MCF 10A (cell line): Measurements from ENCODE around the gene FSD1. TPM values are rescaled to one million over a fixed set of nuclear protein-coding genes. Genes with fewer than 3 reads are reported as not detected.

Experiments
- BruUV-seq: library from RNA; stranded (reverse); fragments of 400-500 nt; replicated peaks from 2 replicates; lab custom pipeline; 2021; lab: Mats Ljungman, UMichigan
- CTCF ChIA-PET: fragments of 300-600 bp; sonication (Branson Sonifier 250); formaldehyde crosslinking; extraction: SDS; loops from one replicate; lab custom pipeline; 2021; ENCODE audit warnings: antibody characterized with exemption, inconsistent platforms; lab: Yijun Ruan, JAX
- POLR2A ChIA-PET: fragments of 300-600, 350-650 bp; sonication (Branson Sonifier 250); formaldehyde crosslinking; extraction: SDS; loops from one replicate; lab custom pipeline; 2020; ENCODE audit warnings: antibody characterized with exemption, inconsistent platforms; lab: Yijun Ruan, JAX
- DNase-seq: peaks from one replicate; pipeline ENCODE4 v3.0.0-alpha.2; 2018; ENCODE audit not compliant: unreplicated experiment
- H3K27ac Mint-ChIP-seq: one replicate; pipeline ENCODE4 v1.8.0; 2022; ENCODE audit warnings: mild to moderate bottlenecking, low read depth, mixed read lengths; ENCODE audit not compliant: unreplicated experiment
- H3K27me3 Mint-ChIP-seq: one replicate; pipeline ENCODE4 v1.8.0; 2022; ENCODE audit warnings: mixed read lengths; ENCODE audit not compliant: insufficient read depth, unreplicated experiment
- H3K36me3 Mint-ChIP-seq: one replicate; pipeline ENCODE4 v1.8.0; 2022; ENCODE audit warnings: mild to moderate bottlenecking, moderate library complexity, mixed read lengths; ENCODE audit not compliant: insufficient read depth, unreplicated experiment
- H3K4me1 Mint-ChIP-seq: one replicate; pipeline ENCODE4 v1.8.0; 2022; ENCODE audit warnings: mixed read lengths; ENCODE audit not compliant: insufficient read depth, unreplicated experiment
- H3K4me3 Mint-ChIP-seq: one replicate; pipeline ENCODE4 v1.8.0; 2022; ENCODE audit warnings: mild to moderate bottlenecking, moderate library complexity, mixed read lengths; ENCODE audit not compliant: unreplicated experiment
- H3K9me3 Mint-ChIP-seq: one replicate; pipeline ENCODE4 v1.8.0; 2022; ENCODE audit warnings: mixed read lengths; ENCODE audit not compliant: unreplicated experiment
- CTCF ChIP-seq: fragments of 200-600 bp; IDR thresholded peaks from one replicate; pipeline ENCODE4 v1.8.0; 2022; ENCODE audit warnings: antibody characterized with exemption, mild to moderate bottlenecking; ENCODE audit not compliant: unreplicated experiment
- intact Hi-C: fragments of 100-400 bp; cut with micrococcal nuclease; formaldehyde crosslinking; loops from 2 replicates; pipeline ENCODE4 v1.14.1; 2022
- total RNA-seq: library from RNA; stranded (reverse); gene quantifications from 2 replicates; pipeline ENCODE4 v1.2.3, GENCODE V29; 2022

The FSD1 gene
- total RNA-seq, 1 experiment from 2014 or later: not detected

- no peak for DNase-seq
- no peak overlapping the region for H3K4me3 Mint-ChIP-seq
- no peaks in the 10 kb centered on the region for H3K4me1 Mint-ChIP-seq
- H3K9me3 Mint-ChIP-seq: no peaks in the 10 kb centered on the region
- H3K27me3 Mint-ChIP-seq: peaks cover 5% of the 10 kb centered on the region
- no TSS peak for BruUV-seq
- intact Hi-C loops: no loop called here
- POLR2A ChIA-PET: interaction anchor here (0.6 to 0.7 kb wide), 2 partner anchors 27 to 47 kb away, joined by 3 read pairs; partner anchors contain the start of gene STAP2
- no peak overlapping the region for H3K27ac Mint-ChIP-seq
- H3K36me3 Mint-ChIP-seq: no peaks in the 10 kb centered on the region
- CTCF ChIA-PET: no interaction called here
- no peak for TF ChIP-seq CTCF
Measured at GRCh38 chr19:4291184-4291732, 13.1 kb upstream of the FSD1 start.

- intact Hi-C loops: no loop called here
- BruUV-seq: no TSS peak
- ChIA-PET POLR2A (no interaction called here), CTCF (no interaction called here)
- Mint-ChIP-seq H3K36me3 (no peaks in the 10 kb centered on the region), H3K9me3 (no peaks in the 10 kb centered on the region), H3K4me3 (no peak overlapping the region), H3K27me3 (no peaks in the 10 kb centered on the region), H3K27ac (no peak overlapping the region), H3K4me1 (no peaks in the 10 kb centered on the region)
- TF ChIP-seq CTCF: no peak
- no peak for DNase-seq
Measured at GRCh38 chr19:4292515-4292914, 11.9 kb upstream of the FSD1 start.

- Mint-ChIP-seq H3K36me3 (no peaks in the 10 kb centered on the region), H3K27ac (no peak overlapping the region), H3K9me3 (no peaks in the 10 kb centered on the region), H3K27me3 (no peaks in the 10 kb centered on the region), H3K4me3 (no peak overlapping the region), H3K4me1 (no peaks in the 10 kb centered on the region)
- ChIA-PET POLR2A (no interaction called here), CTCF (no interaction called here)
- no TSS peak for BruUV-seq
- no peak for DNase-seq
- no peak for TF ChIP-seq CTCF
- intact Hi-C loops: no loop called here
Measured at GRCh38 chr19:4294389-4294788, 10.0 kb upstream of the FSD1 start.

- no peaks in the 10 kb centered on the region for H3K9me3 Mint-ChIP-seq
- no peaks in the 10 kb centered on the region for H3K27me3 Mint-ChIP-seq
- ChIA-PET POLR2A (interaction anchor here (0.6 to 1.2 kb wide), 2 partner anchors 42 to 143 kb away, joined by 3 read pairs; no protein-coding TSS in a partner anchor), CTCF (interaction anchor here (1.0 to 1.5 kb wide), 2 partner anchors 57 to 229 kb away, joined by 3 to 5 read pairs; no protein-coding TSS in a partner anchor)
- no peaks in the 10 kb centered on the region for H3K36me3 Mint-ChIP-seq
- no peaks in the 10 kb centered on the region for H3K4me1 Mint-ChIP-seq
- BruUV-seq: no TSS peak
- intact Hi-C loops: no loop called here
- H3K27ac Mint-ChIP-seq: no peak overlapping the region
- TF ChIP-seq CTCF: no peak
- no peak overlapping the region for H3K4me3 Mint-ChIP-seq
- DNase-seq: peak; percentile 14
Measured at GRCh38 chr19:4295972-4296771, 8.2 kb upstream of the FSD1 start.
